HG03064 (cell line): ENCODE results near the gene PRM2.
"Not testable (repeated sequence)": the region's sequence is repeated elsewhere in the genome, so short reads cannot be mapped to it uniquely, and the experiment has no call there.

Experiments
- ATAC-seq: cut with Tn5 transposase; IDR thresholded peaks from one replicate; pipeline ENCODE4 v1.9.1; 2021; ENCODE audit warnings: low read depth; ENCODE audit not compliant: unreplicated experiment

Gene PRM2

DNA sequence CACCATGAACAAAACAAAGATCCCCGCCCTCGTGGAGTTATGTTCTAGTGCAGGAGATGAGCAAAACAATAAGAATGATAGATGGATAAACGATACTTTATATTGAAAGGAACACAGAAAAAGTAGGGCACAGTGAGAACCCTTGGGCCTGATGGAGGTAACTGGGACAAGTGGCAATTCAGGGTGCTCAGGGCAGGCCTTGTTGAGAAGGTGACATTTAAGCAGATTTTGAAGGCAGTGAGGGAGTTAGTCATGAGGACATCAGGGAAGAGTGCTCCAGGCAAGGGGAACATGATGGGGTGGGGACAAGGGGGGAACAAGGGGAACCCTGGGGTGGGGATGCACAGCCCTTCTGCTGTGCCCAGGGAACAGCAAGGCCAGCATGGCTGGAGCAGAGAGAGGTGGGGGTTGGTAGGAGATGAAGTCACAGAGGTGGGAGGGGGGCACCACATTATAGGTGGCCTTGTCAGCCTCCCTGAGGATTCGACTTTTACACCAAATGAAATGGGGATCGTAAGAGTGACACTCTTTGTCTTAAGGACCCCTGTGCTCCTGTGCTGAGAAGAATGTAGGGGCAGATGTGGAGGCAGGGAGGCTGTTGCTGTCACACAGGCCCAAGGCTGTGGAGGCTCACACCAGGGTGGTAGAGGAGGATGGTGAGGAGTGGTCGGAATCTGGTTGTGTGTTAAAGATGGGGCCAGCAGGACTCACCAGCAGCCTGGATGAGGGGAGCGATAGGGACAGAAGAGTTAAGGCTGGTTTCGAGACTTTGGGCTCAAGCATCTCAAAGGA is 14.0 kb upstream of the PRM2 start:
- ATAC-seq: no peak

DNA sequence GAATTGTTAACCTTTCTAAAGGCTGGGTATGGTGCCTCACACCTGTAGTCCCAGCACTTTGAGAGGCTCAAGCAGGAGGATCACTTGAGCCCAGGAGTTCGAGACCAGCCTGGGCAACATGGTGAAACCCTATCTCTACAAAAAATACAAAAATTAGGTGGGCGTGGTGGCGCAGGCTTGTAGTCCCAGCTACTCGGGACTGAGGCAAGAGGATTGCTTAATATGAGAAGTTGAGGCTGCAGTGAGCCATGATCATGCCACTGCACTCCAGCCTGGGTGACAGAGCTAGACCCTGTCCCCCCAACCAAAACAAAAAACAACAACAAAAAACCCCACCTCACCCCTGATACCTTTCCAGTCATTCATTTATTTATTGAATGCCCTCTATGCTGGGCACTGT is 13.4 kb upstream of the PRM2 start:
- ATAC-seq: not testable (repeated sequence)

DNA sequence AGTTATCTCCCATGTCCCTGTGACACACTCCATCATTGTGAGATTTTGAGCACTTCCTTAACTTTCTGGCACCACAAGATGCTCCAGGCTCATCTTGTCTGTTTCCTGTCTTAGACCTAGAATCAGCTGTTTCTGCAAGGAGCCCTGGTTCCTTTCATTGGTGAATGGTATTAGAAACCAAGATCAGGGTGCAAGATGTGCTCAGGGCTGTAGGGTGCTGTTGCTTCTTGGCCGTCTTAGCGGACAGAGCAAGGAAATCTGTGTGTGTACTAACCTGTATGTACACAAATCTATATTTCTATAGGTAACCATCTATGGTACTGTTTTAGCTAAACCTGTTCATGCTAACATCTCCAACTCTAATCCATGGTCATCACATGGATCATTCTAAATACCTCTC is 12.9 kb upstream of the PRM2 start:
- no peak for ATAC-seq

DNA sequence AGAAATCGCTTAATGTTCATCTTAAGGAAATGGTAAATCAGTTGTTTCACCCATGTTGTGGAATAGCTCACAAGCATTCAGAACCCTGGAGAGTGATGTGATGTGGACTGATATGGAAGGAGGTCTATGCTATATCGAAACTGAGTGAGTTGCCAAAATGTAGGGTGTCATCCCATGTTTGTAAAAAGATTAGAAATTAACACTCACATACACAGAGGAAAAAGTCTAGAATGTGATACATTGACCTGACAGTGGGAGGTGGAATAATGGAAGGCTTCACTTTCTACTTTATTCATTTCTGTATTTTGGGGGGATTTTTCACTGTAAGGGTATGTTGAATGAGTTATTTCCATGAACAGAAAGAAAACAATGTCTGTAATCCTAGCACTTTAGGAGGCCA is 9.6 kb upstream of the PRM2 start:
- no peak for ATAC-seq

DNA sequence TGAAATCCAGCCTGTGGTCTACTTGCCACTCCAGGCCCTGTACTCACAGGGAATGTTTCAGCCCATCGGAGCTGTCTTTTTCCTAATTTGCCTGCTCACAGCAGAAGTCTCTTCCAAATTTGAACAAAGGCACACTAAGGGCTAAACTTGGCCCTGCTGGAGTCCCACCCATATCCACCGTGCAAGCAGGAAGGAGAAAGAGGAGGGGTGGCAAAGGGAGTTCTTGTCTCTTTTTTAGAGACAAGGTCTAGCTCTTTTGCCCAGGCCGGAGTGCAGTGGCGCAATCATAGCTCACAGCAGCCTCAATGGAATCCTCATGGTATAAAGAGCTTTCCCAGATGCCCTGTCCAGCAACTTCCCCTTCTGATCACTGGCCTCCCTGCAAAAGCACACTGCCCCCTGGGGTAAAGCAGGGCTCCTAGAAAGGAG is 7.6 kb upstream of the PRM2 start:
- no peak for ATAC-seq

DNA sequence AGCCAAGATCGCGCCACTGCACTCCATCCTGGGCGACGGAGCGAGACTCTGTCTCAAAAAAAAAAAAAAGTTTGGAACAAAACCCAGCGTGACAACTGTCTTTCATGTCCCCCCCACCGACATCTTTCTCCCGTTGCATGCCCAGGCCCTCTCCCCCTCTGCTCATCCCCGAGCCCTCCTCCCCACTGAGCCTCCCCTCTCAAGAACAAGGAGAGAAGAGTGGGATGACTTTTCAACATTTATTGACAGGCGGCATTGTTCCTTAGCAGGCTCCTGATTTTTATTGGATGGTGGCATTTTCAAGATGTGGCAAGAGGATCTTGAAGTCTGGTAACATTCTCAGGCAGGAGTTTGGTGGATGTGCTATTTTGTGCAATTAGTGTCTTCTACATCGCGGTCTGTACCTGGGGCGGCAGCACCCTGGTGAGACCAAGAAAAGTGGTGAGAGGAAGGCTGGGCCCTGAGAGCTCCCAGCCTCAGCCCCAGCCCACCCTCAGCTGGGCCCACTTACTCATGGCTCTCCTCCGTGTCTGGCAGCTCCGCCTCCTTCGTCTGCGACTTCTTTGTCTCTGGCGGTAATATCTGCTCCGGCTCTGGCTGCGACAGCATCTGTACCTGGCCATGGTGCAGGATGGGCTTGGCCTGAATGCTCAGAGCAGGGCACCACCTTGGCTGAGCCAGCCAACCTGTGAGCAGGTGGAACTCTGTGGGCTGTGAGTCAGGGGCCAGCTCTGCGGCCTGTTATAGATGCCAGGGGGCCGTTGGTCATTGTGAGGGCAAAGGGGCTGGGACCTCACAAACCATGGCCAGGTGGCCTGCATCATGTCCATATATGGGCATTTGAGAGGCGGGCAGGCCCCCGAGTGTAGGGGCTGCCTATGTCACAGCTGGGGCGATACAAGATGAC is 4.6 kb upstream of the PRM2 start, which contains the start of gene PRM1:
PRM1 (minus strand) TSS at position 715 of the 907 bp plus-strand sequence; CDS start at position 623, 92 bp downstream.
- no peak for ATAC-seq

DNA sequence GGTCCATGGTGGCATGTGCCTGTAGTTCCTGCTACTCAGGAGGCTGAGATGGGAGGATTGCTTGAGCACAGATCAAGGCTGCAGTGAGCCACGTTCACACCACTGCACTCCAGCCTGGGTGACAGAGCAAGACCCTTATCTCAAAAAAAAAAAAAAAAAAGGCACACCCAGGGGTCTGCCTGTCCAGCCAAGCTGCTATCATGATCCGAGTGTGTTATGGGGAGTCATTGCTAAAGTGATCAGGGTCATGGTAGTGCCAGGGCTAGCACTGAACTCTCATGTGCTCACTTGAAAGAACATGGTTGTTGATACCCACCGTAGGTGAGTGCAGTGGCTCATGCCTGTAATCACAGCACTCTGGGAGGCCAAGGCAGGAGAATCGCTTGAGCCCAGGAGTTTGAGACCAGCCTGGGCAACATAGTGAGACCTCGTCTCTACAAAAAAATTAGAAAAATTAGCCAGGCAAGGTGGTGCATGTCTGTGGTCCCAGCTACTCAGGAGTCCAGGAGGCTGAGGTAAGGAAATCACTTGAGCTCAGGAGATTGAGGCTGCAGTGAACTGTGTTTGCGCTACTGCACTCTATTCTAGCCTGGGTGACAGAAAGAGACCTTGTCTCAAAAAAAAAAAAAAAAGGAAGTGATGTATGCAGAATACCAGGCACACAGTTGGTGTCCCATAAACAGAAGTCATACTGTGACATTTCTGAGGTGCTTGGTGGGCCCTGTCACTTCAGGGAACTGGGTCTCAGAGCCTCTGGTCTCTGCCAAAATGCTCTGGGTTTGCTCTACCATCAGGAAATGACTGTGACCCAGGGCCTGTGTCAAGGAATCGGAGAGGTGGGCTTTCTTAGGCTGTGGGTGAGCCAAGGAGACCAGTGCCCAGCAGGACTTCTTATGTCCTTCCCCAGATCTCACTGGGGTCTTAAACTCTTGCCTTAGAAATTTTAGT is 2.7 kb upstream of the PRM2 start:
- ATAC-seq: no peak

DNA sequence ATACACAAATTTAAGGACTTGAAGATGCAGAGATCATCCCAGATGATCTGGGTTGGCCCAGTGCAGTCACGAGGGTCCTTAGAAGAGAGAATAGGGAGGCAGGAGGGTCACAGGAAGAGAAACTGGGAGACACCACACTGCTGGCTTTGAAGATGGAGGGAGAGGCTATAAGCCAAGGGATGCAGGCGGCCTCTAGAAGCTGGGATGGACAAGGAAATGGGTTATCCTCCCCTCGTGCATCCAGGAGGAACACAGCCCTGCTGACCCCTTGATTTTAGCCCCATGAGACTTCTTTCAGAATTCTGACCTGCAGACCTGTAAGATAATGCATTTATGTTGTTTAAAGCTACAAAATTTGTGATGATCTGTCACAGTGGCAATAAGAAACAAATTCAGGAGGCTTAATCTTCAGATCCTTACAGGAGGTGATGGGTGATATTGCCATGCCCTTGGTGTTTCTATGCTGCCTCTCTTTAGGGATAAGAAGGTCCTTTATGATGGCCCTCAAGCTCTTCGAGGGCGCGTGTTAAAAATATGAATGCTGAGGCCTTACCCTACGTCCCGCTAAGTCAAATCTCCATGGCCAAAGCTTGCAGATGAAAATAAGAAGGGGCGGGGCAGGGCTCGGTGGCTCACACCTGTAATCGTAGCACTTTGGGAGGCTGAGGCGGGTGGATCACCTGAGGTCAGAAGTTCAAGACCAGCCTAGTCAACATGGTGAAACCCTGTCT is 1.5 kb upstream of the PRM2 start:
- ATAC-seq: no peak

DNA sequence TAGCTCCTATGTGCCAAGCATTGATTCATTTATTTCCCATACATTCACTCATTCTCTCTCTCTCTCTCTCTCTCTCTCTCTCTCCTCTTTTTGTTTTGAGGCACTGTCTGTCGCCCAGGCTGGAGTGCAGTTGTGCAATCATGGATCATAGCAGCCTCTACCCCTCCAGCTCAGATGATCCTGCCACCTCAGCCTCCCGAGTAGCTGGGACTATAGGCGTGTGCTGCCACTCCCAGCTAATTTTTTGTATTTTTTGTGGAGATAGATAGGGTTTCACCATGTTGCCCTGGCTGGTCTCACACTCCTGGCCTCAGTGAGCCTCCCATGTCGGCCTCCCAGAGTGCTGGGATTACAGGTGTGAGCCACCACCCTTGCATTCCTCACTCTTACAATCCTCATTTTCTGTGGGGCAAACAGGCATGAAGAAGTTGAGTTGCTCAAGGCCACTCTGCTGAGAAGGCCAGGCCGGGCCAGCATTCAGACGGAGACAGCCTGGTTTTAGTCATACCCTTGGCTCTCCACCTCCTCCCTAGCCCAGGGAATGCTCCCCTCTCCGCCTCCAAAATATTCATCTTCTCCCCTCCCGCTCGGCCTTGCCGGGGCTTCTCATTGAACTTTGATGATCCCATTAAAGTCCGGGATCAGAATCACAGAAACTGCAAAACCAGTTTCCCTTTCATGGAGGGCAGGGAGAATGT is 765 bp upstream of the PRM2 start:
- ATAC-seq: no peak

DNA sequence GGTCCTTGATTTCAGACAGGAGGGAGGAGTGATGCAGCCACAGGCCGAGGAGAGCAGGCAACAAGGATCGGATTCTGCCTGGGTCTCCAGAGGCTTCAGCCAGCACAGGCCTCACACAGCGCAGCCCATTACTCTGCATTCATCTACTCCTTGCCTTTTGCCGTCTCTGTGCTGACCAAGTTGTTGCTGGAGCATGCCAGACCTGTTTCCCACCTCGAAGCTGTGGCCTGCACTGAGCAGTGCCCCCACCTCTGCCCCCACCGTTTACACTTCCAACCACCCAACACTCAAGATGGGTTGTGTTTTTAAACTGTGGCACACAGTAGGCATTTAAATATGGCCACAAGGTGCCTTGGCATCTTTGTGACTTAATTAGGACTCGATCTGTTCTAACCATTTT is 1.3 kb downstream of the PRM2 start:
- no peak for ATAC-seq

DNA sequence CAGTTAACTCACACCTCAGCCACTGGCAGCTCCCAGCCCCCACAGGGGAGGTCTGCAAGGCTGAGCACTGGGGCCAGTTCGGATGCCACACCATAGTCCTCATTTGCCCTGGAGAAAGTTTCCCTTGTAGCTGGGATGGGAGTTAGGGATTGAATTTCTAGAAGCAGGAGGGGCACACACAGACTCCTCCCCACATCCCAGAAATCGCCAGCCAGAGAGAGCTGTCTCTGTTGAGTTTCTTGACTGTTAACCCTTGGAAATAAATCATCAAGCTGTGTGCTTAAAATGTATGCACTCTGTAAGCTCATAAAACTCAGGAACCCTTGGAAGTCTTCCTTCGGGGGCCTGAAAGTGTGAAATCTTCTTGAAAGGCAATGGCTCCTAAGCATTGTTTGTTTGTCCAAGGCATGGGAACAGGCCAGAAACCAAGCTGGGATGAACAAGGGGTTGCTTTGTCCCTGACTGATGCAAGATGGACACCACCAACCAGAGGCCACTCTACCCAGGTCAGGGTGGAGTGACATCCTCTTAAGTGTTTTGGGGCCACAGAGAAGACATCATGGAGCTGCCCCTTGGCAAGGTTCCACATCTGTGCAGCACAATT is 2.5 kb downstream of the PRM2 start:
- no peak for ATAC-seq

DNA sequence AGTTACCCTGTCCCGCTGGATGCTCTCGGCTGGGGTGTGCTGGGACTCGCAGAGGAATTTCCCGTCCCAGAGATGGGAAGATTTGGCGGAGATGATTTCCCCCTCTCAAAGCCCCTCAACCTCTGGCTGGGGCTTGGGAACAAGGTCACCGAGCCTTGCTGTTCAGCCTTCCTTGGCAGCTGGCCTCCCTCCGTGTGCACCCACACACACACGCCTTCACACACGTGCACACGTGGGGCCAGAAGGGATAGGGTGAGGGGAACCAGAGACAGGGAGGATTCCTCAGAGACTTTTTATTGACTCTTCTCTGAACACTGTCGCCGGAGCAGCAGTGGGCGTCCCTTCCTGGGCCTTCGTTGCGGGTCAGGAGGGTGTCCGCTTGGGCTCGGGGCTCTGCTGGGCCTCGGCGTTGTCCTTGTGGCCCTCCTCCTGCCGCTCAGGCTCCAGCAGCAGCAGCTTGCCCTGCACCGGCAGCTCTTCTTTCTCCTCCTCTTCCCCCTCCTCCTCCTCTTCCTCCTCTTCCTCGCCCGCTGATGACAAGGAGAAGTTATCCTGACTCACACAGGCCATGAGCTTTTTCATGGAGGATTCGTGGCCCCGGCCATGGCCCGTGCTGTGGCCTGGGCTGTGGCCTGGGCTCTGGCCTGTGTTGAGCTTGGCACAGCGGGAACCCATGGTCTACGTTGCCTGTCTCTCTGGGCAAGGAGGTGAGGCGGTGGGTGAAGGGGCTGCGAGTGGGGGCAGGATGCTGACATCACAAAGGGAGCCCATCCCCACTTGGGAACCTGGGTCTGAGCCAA is 3.2 kb downstream of the PRM2 start, which contains the start of gene PRM3:
PRM3 (minus strand) TSS at position 709 of the 800 bp plus-strand sequence; CDS start at position 675, 34 bp downstream.
- ATAC-seq: no peak

DNA sequence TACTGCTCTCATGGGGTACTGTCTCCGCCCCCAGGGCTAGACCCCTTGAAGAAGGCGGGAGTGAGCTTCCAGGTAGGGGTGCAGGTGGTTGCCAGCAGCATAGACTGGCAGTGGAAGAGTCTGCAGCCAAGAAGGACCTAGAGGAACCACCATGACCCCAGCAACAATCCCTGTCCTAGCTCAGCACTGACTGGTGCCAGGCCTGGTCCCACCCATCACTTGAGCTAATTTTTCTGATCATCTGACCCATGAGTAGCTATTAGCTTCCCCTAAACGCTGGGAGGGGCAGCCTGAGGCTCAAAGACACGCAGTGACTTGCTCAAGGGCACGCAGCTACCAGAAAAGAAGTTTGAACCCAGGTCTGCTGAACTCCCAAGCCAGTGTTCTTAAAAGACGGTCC is 3.8 kb downstream of the PRM2 start:
- ATAC-seq: no peak

DNA sequence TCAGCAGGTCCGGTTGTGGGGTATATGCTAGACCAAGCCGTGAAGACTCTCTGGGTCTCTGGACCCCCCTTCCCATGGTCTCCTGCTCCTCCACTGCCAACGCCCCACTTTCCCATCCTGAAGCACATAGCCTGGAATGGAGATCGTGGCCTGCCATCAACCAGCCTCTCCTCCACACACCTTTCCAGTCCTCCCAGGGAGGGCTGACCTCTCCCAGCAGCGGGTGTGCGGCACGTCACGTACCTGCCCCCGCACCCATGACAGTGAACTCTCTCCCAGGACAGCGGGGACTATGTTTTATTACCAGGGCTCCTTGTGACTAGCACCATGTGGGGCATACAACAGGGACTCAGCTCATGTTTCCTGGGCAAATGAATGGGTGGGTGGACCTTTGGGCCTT is 4.7 kb downstream of the PRM2 start:
- no peak for ATAC-seq

DNA sequence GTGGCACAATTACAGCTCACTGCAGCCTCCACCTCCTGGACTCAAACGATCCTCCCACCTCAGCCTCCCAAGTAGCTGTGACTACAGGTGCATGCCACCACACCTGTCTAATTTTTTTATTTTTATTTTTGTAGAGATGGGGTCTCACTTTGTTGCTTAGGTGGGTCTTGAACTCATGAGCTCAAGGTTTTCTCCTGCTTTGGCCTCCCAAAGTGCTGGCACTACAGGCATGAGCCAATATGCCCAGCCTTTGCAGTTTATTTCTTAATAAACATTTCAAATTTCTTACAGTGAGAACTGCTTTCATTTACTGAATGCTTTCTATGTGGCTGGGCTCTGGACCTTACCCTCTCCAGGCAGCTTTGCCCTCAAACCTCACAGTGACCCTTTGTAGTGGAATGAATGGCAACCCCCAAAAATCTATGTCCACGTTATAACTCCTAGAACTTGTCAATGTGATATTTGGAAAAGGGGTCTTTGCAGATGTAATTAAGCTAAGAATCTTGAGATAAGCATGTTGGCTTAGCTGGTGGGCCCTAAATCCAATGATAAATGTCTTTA is 5.6 kb downstream of the PRM2 start:
- no peak for ATAC-seq

DNA sequence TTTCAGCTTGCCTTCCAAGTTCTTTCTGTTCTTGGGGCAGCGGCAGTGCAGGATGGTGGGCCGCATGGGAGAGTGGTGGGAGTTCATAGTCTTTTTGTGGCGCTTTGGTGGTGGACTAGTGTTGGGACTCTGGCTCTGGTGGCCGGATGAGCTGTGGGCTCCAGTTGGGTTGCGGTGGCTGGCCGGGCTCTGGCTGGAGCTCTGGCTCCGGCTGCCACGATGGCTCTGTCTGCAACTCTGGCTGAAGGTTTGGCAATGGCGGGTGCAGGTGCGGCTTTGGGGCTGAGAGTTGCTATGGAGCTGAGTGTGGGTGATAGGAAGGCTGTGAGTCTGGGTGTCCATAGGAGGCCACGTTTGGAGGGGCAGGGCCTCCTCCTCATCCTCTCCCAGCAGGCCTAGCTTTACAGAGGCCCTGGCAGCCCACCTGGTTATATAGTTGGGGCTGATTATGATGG is 7.3 kb downstream of the PRM2 start, which contains the start of gene TNP2:
TNP2 (minus strand) TSS at position 405 of the 455 bp plus-strand sequence; CDS start at position 342, 63 bp downstream.
- ATAC-seq: no peak

DNA sequence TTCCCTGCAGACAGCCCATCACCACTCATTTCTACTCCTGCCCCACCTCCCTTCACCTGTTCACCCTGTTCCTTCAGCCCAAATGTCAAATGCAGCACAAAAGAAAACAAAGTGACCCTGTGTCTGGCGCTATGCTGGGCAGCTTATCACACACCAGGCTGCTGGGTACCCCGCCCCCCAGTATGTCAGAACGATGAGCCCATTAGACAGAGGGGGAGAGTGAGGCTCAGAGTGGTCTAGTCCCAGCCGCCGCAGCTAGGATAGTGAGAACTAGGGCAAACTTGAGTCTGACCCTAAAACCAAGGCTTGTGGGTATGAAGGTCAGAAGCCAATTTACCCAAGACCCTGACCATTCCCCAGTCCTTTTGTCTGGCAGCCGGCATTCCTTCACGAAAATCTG is 11.2 kb downstream of the PRM2 start:
- no peak for ATAC-seq
